ENCODE data around the gene ZIC2.

ZIC2 gene

GRCh38 chr13:99974296-99974938 lies 7.2 kb upstream of the ZIC2 start:
- no peak for DNase-seq (ENCODE audit: low spot score)

DNA sequence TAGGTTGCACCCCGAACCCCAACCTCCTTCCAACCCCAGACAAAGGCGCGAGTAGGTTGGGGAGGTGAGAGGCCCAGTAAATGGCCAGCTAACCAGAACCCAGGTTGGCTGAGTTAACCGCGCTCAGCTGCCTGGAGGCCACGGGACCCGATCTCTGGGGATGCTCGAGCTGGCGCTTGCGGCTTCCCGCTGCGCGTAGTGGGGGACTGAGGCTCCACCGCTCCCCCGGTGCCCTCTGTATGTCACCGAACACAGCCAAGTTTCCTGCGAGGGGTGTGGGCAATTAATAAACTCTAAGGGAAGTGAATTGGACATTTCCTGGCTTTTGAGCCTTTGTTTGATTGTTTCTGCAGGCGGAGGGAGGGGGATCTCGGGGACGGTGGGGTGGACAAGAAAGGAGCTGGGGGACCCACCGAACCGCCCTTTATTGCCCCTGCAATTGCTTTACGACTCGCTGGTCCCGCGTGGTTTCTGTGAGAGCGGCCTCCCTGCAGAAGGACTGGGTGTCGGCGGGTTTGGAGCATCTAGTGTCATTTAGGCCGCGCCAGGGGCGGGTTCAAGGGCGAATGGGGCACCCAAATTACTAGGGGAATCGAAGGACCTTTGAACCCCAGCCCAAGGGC lies 6.5 kb upstream of the ZIC2 start:
- peak; percentile 58 for DNase-seq (ENCODE audit: low spot score)

DNA sequence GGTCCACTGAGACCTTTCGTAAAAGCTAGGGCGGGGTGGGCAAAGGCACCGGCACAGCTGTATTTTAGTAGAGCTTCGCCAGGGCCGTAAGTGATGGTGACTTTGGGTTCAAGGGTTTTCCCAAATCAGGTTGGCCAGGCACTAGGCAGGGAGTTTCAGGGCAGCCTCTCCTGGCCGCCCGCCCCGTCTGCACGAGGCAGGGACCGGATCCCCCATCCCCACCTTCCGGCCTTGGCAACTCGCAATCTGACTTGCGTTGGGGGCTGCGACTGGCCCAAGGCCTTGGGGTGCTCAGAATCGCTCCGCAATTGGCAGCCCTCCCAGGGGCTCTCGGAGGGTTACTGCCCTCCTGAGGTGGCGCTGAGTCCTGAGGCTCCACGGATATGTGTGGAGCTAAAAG lies 6.0 kb upstream of the ZIC2 start:
- no peak for DNase-seq (ENCODE audit: low spot score)

- no peak for DNase-seq (ENCODE audit: low spot score)
These were observed 5.0 kb upstream of the ZIC2 start for GRCh38 chr13:99976575-99976974.

- no peak for DNase-seq (ENCODE audit: low spot score)
These were observed 4.2 kb upstream of the ZIC2 start for GRCh38 chr13:99977334-99977911.

DNA sequence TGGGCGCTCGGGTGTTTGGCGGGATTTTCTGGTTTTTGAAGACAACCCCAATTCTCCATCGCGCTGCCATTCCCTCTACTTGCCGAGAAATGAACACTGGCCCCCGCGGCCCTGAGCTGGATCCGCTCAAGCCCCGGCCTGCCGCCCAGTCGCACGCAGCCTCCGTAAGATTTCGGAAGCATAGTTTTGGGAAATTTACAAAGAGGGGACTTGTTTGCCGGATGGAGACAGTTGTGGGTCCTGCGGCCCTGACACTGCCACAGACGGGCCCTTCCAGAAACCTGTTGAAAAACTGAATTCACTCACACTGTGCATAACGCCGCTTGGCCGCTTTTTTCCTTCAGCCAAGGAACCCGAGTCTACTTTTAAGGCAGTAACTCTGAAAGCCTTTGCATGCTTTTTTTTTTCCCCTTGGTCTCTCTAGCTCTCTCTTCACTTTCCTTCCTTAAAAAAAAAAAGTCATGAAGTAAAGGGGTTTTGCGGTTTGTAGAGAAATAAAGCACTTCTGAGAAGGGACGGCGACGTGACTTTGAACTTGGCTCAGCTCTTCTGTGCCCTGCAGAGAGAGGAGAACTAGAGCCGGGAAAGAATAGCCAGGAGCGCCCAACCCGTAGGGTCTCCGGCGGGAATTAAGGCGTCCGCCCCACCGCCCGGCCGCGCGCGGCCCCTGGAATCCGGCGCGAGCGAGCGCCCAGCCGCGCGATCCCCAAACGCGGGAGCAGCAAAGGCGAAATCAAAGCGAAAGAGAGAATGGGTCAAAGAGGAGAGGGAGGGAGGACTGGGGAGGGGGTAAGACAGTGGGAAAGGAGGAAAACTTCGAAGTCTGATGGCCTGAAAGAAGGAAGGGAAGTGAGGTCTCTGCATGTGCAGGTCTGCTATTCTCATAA lies 3.4 kb upstream of the ZIC2 start:
- DNase-seq (ENCODE audit: low spot score) = peak; percentile 68

- peak; percentile 82 for DNase-seq (ENCODE audit: low spot score)
These were observed 2.7 kb upstream of the ZIC2 start for GRCh38 chr13:99978799-99979452.

GRCh38 chr13:99979453-99980200 lies 2.0 kb upstream of the ZIC2 start:
- DNase-seq (ENCODE audit: low spot score) = peak; percentile 72

DNA sequence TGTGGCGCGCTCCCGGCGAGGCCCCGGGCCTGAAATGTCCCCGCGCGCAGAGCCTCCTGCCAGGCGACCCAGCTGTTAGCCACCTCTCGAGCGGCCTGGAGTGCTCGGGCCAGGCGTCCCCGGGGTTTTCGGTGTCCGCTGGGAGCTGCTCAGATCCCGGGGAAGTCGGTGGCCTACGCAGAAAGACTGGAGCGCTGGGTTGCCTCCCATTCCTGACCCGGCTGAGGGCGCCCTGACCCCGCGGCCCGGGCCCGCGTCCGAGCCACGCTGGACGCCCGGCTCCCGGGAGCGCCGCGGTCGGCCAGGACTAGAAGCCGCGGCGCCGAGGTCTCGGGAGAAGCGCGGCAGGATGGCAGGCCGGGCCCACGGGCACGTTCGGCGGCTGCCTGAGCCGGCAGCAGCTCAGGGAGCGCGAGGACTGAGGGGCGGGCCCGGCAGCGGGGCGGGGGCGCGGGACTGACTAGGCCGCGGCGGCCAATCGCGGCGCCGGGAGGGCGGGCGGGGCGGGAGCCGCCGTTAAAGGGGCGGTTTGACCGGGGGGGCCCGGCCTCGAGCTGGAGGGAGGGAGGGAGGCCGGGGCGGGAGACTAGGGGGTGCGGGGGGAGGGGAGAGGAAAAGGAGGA lies 1.3 kb upstream of the ZIC2 start:
- DNase-seq (ENCODE audit: low spot score) = peak; percentile 93

- DNase-seq (ENCODE audit: low spot score) = peak; percentile 93
These were observed 505 bp upstream of the ZIC2 start for GRCh38 chr13:99980824-99981734.

GRCh38 chr13:99982036-99982730 lies 599 bp downstream of the ZIC2 start:
- DNase-seq (ENCODE audit: low spot score) = peak; percentile 61

GRCh38 chr13:99982731-99983498 lies 1.3 kb downstream of the ZIC2 start:
- DNase-seq (ENCODE audit: low spot score) = no peak

DNA sequence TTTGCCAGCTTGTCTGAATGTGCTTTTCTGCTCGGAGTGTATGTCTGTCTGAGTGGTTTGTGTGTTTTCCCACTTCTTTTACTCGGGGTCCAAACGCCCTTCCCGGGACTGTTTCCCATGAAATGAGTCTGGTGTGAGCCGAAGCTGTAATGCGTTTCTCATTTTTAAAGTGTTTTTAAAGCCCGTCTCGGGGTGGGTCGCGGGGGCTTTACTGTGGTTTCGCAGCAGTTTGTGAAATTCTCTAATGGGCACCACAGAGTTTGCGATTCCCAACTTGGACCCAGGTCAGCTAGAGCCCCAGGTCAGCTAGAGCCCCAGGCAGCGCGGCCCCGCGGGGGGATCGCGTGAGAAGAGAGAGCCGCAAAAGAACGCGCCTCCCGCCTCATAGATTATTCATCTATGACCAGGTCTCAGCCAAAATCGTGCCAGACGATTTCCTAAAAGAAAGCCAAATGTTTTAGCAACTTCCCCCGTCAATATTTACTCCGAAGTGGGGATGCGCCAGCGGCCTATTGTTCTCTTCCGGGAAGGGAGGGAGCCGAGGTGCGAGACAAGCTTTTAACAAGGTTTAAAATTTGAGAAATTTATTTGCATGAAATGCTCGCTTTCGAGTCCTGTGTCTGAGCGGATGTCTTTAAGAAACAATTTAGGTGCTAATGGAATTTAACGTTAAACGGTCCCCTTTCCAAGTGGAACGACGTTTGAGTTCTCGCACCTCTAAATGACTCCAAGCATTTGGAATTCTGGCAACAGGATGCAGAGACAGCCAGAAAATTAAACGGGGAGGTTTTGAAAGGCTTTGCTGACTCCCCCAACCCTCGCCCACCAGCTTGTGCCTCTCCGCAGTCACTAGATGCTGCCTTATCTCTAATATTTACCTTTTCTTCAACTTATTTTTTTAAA lies 2.2 kb downstream of the ZIC2 start:
- peak; percentile 44 for DNase-seq (ENCODE audit: low spot score)

DNA sequence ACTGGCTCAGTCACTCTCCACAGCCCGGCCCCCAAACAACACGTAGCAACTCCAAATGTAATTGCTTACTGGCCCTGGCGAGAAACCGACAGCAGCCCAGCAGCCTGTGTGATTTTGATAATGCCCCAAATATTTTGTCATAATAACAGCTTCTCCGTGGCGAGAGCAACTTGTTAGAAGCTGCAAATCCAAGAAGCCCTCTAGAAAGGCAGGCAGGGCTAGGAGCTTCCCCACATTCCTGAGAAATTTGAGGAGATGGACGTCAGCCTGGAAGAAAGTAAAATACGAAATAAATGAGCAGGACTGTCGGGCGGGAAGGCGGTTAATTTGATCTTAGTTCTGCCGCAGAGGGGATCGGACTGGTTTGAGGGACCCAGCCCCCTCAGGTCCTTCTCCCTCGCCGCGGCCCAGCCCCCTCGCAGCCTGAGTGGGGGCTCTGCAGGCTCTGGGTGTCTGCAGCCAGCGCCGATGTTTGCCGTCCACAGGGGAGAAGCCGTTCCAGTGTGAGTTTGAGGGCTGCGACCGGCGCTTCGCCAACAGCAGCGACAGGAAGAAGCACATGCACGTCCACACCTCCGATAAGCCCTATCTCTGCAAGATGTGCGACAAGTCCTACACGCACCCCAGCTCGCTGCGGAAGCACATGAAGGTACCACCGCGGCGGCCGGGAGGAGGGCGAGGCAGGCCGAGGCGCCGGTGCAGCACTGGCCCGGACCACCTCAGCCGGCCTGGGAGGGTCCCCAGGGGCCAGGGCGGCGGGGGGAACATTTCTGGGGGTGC lies 3.1 kb downstream of the ZIC2 start:
- DNase-seq (ENCODE audit: low spot score) = peak; percentile 65

DNA sequence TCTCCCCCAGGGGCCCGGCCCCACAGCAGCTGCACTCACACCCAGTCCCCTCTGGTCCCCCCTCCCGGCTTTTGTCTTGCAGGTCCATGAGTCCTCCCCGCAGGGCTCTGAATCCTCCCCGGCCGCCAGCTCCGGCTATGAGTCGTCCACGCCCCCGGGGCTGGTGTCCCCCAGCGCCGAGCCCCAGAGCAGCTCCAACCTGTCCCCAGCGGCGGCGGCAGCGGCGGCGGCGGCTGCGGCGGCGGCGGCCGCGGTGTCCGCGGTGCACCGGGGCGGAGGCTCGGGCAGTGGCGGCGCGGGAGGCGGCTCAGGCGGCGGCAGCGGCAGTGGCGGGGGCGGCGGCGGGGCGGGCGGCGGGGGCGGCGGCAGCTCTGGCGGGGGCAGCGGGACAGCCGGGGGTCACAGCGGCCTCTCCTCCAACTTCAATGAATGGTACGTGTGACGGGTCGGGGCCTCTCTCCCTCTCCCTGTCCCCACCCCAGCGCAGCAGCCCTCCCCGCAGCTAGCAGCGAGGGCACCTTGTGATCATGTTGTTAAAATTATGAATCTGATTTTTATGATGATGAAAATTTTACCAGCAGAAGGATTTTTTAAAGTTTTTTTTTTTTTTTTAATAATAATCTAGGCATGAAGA lies 3.8 kb downstream of the ZIC2 start:
- DNase-seq (ENCODE audit: low spot score) = no peak

DNA sequence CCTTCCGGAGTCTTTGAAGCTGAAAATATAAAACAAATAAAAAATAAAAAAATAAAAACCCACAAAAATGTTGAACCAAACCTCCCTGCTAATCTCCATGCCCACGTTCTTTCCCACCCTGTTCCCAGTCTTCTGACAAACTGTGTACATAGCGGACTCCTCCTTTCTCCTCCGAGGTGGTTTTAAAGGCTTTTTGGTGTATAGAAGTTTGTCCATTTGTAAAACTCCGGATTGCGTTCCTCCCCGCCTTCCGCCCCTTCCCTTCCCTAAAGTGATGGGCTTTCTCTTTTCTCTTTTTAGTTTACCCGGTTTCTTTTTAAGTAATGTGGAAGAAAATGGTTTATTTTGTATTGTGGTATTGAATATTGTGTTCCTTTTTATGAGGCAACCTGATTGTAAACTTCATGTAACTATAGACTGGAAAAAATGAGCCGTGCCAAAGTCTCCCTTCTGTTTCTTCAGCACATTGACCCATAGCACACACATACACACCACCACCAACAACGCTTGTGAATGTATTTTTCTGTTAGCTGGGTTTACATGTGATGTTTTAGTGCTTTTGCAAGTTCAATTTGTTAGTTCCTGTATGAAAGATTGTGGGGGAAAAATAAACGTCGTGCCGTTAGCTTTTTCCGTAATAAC lies 4.4 kb downstream of the ZIC2 start:
- DNase-seq (ENCODE audit: low spot score) = peak; percentile 31

Data from ecto neural progenitor cell (in vitro differentiated cells).